ENCODE data around the gene GAS6. TPM values are rescaled to one million over a fixed set of nuclear protein-coding genes. Genes with fewer than 3 reads are reported as not detected.

Gene GAS6
- total RNA-seq, 1 experiment from 2014 or later, result 20.9 TPM

DNA sequence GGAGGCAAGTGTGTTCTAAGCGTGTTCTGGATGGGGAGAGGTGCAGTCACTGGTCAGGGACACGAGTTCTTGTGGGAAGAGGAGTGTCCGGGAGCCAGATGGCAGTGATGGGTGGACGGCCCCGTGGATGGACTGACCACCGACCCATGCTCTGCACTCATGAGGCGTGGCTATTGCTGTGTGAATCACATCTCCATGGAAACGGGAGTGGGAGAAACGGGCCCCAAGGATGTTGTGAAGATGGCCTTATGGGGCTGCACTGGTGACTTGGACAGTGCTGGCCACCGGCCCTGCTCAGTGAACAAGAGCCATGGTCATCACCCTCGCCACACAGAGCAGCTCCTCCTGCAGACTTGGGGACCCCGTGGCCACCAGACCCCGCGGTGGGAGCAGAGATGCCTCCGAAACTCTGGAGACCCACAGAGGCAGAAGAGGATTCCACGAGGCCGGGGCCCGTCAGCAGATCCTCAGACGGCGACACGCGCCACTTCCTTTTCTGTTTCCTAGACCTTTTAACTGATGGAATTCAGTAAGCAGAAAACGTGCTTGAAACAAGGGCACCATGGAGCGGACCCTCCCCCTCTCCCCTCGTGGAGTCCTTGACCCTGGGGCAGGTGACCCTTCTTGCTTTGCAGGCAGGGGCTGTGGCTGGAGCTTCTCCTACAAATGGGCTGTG, 47.5 kb downstream of the GAS6 start:
- Histone ChIP-seq H3K9me2 (replicated peaks; ENCODE audit: low read length) (no peaks in the 10 kb centered on the region), H2AFZ (ENCODE audit: low read length) (no peak overlapping the region), H3K27ac (ENCODE audit: low read length) (no peak overlapping the region), H3K9me3 (ENCODE audit: low read length) (no peaks in the 10 kb centered on the region), H3F3A (ENCODE audit: low read length, unreplicated experiment) (no peaks in the 10 kb centered on the region), H3K4me1 (ENCODE audit: insufficient read depth, low read length) (peaks cover 23% of the 10 kb centered on the region), H3K4me3 (ENCODE audit: low read length) (peak overlapping the region; percentile 74), H4K20me1 (ENCODE audit: low read length) (no peaks in the 10 kb centered on the region), H3K79me2 (ENCODE audit: low read length) (peaks cover 15% of the 10 kb centered on the region), H3K4me2 (ENCODE audit: low read length) (peak overlapping the region; percentile 82), H3K9ac (ENCODE audit: low read length) (peak overlapping the region; percentile 82), H3K36me3 (ENCODE audit: low read depth, low read length) (no peaks in the 10 kb centered on the region), H3K27me3 (ENCODE audit: low read length) (no peaks in the 10 kb centered on the region)
- TF ChIP-seq, protein P1, sequence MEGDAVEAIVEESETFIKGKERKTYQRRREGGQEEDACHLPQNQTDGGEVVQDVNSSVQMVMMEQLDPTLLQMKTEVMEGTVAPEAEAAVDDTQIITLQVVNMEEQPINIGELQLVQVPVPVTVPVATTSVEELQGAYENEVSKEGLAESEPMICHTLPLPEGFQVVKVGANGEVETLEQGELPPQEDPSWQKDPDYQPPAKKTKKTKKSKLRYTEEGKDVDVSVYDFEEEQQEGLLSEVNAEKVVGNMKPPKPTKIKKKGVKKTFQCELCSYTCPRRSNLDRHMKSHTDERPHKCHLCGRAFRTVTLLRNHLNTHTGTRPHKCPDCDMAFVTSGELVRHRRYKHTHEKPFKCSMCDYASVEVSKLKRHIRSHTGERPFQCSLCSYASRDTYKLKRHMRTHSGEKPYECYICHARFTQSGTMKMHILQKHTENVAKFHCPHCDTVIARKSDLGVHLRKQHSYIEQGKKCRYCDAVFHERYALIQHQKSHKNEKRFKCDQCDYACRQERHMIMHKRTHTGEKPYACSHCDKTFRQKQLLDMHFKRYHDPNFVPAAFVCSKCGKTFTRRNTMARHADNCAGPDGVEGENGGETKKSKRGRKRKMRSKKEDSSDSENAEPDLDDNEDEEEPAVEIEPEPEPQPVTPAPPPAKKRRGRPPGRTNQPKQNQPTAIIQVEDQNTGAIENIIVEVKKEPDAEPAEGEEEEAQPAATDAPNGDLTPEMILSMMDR (conservative IDR thresholded peaks at IDR 0.05; ENCODE audit: low read depth, low read length), result no peak
- no peak for TF ChIP-seq EZH2 (IDR thresholded peaks at IDR 0.05; ENCODE audit: low read length, unreplicated experiment)
- no peak for TF ChIP-seq EZH2phosphoT487 (IDR thresholded peaks at IDR 0.05; ENCODE audit: borderline replicate concordance, low read length)
- DNase-seq (peak; percentile 37), ATAC-seq (peak; percentile 26)
- intact Hi-C loops (cut with micrococcal nuclease), result loop anchor here (5.0 kb wide), 2 partner anchors 34 to 411 kb away; no protein-coding TSS in a partner anchor
- CTCF ChIA-PET, result no interaction called here
- no TSS peak for BruUV-seq (replicated peaks)
- POLR2A ChIA-PET (ENCODE audit: unreplicated experiment), result no interaction called here

DNA sequence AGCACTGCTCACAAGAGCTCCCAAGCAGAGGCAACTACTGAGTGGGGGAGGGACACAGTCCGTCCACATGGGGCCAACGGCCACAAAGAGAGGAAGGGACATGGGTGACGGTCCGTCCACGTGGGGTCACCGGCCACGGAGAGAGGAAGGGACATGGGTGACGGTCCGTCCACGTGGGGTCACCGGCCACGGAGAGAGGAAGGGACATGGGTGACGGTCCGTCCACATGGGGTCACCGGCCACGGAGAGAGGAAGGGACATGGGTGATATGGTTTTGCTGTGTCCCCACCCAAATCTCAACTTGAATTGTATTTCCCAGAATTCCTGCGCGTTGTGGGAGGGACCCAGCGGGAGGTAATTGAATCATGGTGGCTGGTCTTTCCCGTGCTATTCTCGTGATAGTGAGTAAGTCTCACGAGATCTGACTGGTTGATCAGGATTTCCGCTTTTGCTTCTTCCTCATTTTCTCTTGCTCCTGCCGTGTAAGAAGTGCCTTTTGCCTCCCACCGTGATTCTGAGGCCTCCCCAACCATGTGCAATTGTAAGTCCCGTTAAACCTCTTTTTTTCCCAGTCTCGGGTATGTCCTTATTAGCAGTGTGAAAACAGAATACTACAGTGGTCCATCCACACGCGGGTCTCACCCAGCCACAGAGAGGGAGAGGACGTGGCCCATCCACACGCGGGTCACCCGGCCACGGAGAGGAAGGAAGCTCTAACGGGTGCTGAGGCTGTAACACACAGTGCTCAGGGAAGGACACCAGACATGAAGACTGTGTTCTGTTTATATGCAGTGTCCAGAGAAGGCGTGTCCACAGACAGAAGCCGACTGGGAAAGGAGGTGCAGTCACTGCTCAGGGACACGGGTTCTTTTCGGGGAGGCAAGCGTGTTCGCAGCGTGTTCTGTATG, 48.5 kb downstream of the GAS6 start:
- Histone ChIP-seq H4K20me1 (ENCODE audit: low read length) (no peaks in the 10 kb centered on the region), H3F3A (ENCODE audit: low read length, unreplicated experiment) (no peaks in the 10 kb centered on the region), H3K27me3 (ENCODE audit: low read length) (no peaks in the 10 kb centered on the region), H3K9ac (ENCODE audit: low read length) (peak overlapping the region; percentile 82), H3K9me3 (ENCODE audit: low read length) (no peaks in the 10 kb centered on the region), H3K27ac (ENCODE audit: low read length) (peak overlapping the region; percentile 29; the same call in 1 of the 2 replicates), H3K4me3 (ENCODE audit: low read length) (peak overlapping the region; percentile 74), H3K4me1 (ENCODE audit: insufficient read depth, low read length) (peaks cover 13% of the 10 kb centered on the region), H3K9me2 (replicated peaks; ENCODE audit: low read length) (no peaks in the 10 kb centered on the region), H3K36me3 (ENCODE audit: low read depth, low read length) (no peaks in the 10 kb centered on the region), H2AFZ (ENCODE audit: low read length) (peak overlapping the region; percentile 74), H3K4me2 (ENCODE audit: low read length) (peak overlapping the region; percentile 82), H3K79me2 (ENCODE audit: low read length) (peaks cover 15% of the 10 kb centered on the region)
- intact Hi-C loops (cut with micrococcal nuclease), result loop anchor here (5.0 kb wide), 2 partner anchors 33 to 412 kb away; no protein-coding TSS in a partner anchor
- ChIA-PET CTCF (no interaction called here), POLR2A (ENCODE audit: unreplicated experiment) (no interaction called here)
- TF ChIP-seq EZH2phosphoT487 (IDR thresholded peaks at IDR 0.05; ENCODE audit: borderline replicate concordance, low read length) (no peak), EZH2 (IDR thresholded peaks at IDR 0.05; ENCODE audit: low read length, unreplicated experiment) (no peak)
- TF ChIP-seq, protein P1 (conservative IDR thresholded peaks at IDR 0.05; ENCODE audit: low read depth, low read length), result no peak
- ATAC-seq (peak; percentile 44), DNase-seq (peak; percentile 42)
- TSS peak; percentile 93 for BruUV-seq (replicated peaks)
